GM15510 (cell line): ENCODE data around the gene TRIM41.

Experiments used
- POLR2A ChIP-seq: IDR thresholded peaks from 3 replicates; pipeline ENCODE4 v1.6.1; 2011; ENCODE audit warnings: borderline replicate concordance; ENCODE audit not compliant: insufficient read length; ENCODE audit errors: extremely low read depth

Gene TRIM41

DNA sequence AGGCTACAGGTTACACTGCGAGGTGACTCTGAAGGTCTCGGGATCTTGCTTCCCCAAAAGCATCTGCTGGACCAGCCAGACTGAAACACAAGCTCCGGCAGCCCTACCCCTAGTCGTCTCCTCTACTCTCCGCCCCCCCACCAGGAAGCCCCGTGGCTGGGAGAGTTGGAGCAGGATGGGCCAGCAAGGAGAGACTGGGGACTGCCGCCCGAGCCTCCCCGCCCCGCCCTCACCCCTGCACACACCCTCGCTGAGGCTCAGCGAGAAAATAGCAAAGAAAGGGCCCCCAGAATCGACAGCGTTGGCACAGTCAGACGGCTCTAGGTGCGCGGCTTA, 19.3 kb upstream of the TRIM41 start:
- TF ChIP-seq POLR2A: no peak

DNA sequence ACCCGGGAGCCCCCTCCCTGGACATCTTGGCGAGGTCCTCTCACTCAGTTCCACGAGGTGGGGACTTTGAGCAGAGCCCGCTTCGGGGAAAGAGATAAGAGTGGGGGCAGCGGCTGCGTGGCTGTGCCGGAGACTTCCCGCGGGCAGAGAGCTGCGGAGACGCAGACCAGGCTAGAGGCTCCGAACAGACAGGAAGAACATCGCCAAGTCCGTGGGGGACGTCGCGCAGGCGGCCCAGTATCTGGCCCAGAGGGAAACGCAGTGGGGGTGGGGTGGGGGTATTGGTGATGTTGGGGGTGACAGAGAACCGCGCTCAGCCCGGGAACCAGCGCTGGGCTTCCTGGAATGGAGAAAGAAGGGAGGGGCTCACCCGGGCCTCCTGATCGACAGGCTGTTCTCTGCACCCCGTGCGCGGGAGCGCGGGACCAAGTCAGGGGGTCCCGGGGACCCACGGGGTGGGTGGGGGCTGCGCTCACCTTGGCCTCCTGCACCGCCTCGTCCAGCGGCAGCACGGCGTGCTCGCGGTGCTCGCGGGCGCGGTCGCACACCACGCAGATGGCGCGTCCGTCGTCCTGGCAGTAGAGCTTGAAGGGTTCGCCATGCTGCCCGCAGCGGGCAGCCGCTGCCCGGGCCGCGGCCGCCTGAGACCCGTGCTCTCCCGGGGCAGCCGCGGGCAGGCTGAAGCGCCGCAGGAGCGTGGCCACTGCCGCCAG, 18.8 kb upstream of the TRIM41 start:
- TF ChIP-seq POLR2A: no peak

DNA sequence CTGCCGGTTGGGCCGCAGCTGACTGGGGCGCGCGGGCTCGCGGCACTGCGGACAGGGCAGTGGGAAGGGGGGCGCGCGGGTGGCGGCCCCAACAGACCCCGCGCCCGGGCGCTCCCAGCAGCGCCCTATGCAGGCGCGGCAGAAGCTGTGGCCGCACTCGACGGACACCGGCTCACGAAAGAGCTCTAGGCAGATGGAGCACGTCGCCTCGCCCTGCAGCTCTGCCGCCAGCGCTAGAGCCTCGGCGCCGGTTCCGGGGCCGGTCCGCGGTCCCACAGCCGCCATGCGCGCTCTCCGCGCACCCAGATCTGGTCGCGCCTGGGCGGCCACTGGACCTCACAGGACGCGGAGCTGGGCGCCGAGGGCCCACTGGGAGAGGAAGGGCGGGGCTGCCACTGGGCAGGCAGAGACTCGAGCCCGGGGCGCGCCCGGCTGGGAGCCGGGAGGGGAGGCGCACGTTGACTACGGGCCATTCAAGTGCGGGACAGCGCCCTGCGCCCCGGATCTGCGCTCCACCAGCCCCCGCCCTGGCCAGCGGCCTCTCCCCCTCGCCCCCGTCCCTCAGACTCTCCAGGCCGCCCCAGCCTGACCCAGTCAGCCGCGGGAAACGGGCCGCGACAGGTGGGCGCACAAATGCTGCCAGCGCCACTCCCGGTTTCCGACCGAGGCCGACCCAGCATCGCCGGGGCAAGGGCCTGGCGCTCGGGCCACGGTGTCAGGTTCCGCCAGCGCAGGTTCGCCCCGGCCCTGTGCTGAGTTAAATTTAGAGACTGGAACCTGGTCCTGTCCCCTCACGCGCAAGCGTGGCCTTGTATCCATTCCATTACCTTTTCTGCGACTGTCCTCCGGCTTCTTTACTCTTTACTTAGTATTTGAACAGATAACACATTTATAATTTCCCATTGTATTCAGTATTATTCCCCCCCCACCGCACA, 18.0 kb upstream of the TRIM41 start, which contains the start of gene TRIM7:
Gene TRIM7, minus strand, starts transcription at position 371 of the 935 bp plus-strand sequence. Its CDS starts 86 bp downstream, at position 285.
- no peak for TF ChIP-seq POLR2A

DNA sequence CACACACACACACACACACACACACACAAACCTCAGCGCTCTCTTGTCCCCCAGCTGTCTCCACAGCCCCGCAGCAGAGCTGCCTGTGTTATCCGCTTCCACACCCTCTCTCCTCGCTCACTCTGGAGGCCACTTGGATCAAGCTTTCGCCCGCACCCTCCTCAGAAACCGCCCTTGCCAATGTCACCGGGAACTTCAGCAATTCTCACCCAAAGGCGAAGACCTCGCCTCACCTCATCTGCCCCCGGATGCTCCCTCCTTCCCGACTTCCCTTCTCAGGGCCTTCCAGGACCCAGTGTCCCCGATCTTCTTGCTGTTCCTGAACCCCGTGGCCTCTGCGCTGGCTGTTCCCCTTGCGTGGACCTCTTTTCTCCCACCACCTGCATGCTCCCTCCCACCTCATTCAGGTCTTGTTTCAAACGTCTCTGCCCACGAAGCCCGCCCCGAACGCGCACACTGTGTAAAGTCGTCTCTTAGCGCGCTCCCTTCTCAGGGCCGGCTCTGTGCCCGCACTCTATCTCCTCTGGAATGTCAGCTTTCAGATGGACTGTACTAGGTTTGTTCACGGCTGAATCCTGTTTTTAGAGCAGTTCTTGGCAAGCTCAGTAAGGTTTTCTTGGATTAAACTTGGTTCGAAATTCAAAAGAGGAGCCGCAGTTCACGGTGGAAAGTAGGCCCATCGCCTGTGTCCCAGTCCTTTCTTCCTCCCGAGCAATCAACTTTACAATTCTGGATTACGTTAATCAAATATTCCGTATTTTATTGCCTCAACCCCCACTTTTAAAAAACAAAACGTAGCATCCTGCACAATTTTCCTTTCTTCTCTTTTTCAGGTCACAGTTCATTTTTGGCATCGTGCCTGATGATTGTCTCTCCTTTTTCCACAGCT, 17.1 kb upstream of the TRIM41 start:
- no peak for TF ChIP-seq POLR2A

DNA sequence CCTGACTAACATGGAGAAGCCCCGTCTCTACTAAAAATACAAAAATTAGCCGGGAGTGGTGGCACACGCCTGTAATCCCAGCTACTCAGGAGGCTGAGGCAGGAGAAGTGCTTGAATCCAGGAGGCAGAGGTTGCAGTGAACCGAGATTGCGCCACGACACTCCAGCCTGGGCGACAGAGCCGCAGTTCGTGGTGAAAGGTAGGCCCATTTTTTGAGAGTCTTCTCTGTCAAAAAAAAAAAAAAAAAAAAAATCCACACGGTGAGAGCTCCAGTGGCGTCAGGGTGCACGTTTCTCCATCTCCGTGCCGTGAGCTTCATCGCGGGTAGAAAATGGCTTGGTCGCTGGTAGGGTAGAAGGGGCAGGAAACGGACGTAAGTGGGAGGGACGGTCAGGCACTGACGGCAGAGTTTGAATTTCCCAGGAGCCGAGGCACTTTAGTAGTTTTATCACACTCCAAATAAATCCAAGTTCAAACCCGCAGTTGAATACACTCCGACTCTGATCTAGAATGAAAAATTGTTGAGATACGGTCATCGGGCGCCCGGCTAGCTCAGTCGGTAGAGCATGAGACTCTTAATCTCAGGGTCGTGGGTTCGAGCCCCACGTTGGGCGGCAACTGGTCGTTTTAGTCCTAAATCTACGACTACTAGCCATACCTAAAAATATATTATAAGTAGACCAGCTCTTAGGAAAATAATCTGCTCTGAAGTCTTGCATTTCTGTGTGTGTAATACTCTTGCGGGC, 15.7 kb upstream of the TRIM41 start:
- TF ChIP-seq POLR2A: no peak

DNA sequence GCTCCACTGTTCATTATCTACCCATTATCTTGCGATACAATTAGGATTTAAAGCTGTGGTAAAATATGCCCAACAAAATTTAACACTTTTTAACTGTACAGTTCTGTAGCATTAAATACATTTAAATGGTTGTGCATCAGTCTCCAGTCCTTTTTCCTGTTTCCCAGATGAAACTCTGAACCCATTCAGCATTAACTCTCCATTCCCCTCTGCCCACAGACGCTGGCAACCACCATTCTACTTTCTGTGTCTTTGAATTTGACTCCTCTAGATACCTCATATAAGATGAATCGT, 15.2 kb upstream of the TRIM41 start:
- TF ChIP-seq POLR2A: no peak

DNA sequence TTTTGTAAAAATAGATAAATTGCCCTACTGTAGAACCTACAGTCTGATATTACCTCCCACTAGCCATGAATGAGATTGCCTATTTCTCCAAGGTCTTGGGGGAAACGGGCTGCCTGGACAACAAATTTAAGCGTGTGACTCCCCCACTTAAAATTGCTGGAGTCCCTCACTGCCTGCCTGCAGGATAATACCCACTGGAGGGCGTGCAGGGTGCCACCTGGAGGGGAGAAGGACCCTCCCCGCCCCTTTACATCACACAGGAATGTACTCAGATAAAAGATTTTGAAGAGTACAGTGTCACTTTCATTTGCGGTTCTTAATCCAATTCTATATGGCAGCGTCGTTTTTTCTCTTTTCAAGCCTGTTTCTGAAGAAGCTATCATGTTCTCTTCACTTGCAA, 11.9 kb upstream of the TRIM41 start:
- no peak for TF ChIP-seq POLR2A

DNA sequence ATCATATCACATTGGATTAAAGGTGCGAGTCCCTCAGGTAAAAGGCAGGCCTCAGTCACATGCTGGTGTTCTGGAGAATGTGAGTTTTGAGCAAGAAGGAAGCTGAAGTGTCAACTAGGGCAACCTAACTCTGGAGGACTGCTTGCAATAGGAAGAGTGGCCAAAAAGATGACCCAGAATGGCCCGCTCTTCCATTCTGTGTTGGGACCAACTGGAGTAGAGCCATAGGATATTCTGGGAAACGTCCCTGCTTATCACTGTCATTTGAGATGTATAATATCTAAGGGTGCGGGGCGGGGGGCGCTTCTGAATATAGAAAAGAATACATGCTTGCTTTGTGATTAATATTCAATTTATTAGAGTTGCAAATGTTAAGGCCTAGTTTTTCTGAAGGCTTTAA, 11.0 kb upstream of the TRIM41 start:
- TF ChIP-seq POLR2A: no peak

DNA sequence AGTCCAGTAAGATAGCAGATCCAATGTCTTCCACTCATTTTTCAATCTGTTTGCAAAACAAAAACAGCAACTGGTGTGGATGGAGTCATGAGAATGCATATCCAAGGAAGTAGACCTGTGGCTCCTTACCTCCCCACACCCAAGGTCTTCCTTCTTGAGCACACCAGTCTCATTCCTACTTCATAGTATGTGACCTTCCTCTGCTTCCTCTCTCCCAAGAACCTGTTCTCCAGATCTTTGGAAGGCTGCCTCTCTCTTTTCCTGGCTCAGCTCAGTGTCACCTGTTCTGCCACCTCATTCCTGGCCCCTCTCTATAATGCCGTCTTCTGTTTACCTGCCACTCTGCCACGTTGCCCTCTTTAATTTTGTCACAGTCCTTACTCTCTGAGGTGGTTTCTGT, 10.1 kb upstream of the TRIM41 start:
- TF ChIP-seq POLR2A: no peak

DNA sequence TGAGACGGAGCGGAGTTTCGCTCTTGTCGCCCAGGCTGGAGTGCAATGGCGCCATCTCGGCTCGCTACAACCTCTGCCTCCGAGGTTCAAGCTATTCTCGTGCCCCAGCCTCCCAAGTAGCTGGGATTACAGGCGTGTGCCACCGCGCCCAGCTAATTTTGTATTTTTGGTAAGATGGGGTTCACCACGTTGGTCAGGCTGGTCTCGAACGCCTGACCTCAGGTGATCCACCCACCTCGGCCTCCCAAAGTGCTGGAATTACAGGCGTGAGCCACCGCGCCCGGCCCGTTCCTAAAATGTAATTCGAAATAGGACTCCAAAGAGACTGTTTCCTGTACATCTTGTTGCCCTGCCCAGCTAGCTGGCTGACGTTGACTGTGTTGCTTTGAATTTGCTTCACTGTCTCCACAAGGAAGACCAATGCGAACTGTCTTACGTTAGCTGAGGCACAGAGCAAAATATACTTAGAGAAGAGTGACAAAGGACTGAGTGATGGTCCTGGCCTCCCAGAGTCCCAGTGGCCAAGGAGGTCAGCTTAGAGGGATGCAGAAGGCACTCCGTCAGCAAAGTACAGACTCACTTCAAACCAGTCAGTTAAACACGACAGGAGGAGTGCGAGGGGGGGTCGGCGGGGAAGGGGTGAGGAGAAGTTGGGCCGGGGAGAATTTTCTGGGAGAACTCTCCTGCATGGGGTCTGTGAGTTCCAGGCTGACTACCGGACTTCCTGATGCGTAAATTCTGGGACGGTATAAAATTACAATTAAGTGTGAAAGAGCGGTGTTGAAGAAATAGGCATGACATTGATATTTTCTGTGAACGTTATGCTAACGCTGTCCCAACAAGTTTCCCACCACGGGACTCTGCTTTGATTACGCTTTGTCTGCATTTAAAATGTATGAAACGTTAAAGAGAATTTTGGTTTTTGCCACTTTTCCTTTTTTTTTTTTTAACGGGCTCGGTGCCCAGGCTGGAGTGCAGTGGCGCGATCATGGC, 6.8 kb upstream of the TRIM41 start:
- TF ChIP-seq POLR2A: no peak

DNA sequence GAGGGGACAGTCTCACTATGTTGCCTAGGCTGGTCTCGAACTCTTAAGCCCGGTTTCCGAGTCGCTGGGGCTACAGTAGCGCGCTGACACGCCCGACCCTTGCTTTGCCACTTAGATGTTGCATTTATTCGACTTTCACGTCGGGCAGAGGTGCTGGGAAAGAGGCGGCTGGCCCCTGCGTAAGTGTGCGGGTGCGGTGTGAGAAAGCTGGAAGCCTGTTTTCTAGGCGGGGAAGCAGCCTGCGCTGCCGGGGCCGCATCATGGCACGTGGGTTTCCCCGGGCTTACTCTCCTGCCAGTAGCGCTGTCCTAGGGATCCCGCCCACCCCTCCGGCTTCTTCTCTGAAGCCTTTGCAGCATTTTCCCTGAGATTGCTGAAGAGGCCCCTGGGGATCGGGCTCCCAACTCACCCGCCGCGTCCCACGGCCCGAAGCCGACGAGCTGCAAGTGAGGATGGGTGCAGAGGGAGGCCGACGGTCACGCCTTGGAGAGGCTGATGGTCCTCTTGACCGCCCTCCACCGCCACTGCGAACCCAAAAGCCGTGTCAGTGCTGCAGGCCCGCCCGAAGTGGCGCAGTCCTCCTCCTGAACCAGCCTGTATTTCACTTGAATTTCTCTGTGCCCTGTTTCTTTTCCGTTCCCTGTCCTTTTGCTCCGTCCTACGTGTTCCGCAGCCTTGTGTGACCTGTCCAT, 5.8 kb upstream of the TRIM41 start:
- TF ChIP-seq POLR2A: no peak

DNA sequence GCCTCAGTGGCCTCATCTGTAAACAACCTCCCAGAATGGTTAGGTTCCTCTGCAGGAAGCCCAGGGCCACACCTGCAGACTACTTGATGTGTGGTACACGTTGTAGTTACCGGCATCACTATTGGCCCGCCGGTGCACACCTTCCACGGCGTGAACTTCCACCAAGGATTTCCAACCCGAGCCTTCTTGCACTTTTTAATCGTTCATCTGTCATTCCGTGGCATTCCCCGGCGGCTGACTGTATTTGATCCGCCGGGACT, 5.3 kb upstream of the TRIM41 start:
- no peak for TF ChIP-seq POLR2A

DNA sequence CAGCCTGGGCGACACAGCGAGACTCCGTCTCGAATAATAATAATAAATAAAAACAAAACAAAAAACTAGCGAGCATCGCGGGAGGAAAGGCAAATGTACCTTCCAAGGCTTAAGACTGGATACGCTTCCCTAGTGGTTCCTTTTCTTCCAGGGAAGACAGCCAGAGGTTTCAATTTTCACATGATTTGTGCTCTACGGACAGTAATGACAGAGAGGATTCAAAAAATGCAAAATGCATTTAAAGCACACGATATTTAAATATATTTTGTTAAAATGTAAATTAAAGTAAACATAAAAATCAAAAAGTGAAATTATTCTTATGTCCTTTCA, 4.3 kb upstream of the TRIM41 start:
- no peak for TF ChIP-seq POLR2A

DNA sequence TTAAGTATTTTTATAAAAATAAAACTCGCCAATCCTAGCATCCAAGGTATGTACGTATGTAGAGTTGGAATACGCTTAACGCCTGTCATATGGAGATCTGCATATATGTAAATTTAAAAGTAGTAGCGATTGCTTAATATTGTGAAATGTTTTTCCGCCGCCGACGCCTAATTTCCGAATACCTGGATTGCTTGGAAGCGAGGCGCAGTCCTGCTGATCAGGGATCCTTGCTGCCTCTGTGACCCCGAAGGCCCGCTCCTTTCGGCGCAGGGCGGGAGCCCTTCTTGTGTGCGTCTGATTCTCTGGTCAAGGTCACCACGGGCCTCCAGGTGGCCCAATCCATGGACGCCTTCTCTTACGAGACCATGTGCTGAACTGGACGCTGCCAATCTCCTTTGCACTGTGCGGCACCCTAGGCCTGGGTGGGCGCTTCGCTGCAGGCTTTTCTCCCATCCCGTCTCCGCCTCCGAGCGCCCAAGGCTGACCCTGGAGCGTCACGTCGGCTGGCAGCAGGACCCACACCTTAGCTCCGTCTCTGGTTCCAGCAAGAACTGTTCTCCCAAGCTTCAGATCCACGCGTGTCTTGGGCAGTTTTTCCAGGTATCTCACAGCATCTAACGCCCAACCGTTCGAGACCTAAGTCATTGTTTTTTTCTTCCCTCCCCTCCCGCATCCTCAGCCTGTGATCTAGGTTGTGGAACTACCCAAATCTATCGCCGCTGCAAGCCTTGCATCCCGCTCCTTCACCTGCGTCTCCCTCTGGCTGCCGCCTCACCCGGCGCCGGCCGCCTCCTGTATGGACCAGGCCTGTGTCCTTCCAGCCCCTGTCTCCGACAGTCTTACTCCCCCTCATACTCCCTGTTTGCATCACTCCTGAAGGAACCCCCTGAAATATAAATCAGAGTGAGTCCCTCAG, 3.6 kb upstream of the TRIM41 start:
- no peak for TF ChIP-seq POLR2A
